Skeletal muscle satellite cell (primary cell): ENCODE measurements around the gene FNBP1.
"Not testable (repeated sequence)": the region's sequence is repeated elsewhere in the genome, so short reads cannot be mapped to it uniquely, and the experiment has no call there.

Experiments used
- H3K27me3 ChIP-seq: 2 replicates; pipeline ENCODE4 v1.7.0; 2013; ENCODE audit warnings: low read length; ENCODE audit not compliant: control insufficient read depth, insufficient read depth
- H3K36me3 ChIP-seq: 2 replicates; pipeline ENCODE4 v1.7.0; 2013; ENCODE audit warnings: mild to moderate bottlenecking, control low read depth, low read length; ENCODE audit not compliant: insufficient read depth
- H3K4me1 ChIP-seq: 2 replicates; pipeline ENCODE4 v1.7.0; 2013; ENCODE audit warnings: low read length; ENCODE audit not compliant: control insufficient read depth, insufficient read depth
- H3K4me2 ChIP-seq: 2 replicates; pipeline ENCODE4 v1.7.0; 2013; ENCODE audit warnings: mild to moderate bottlenecking, low read length
- H3K4me3 ChIP-seq: 2 replicates; pipeline ENCODE4 v1.7.0; 2013; ENCODE audit warnings: low read length
- H3K9ac ChIP-seq: 2 replicates; pipeline ENCODE4 v1.7.0; 2013; ENCODE audit warnings: mild to moderate bottlenecking, low read depth, low read length, moderate library complexity
- H3K9me3 ChIP-seq: replicated peaks from 2 replicates; pipeline ENCODE4 v1.7.0; 2013; ENCODE audit warnings: mild to moderate bottlenecking, control low read depth, low read length

The FNBP1 gene

DNA sequence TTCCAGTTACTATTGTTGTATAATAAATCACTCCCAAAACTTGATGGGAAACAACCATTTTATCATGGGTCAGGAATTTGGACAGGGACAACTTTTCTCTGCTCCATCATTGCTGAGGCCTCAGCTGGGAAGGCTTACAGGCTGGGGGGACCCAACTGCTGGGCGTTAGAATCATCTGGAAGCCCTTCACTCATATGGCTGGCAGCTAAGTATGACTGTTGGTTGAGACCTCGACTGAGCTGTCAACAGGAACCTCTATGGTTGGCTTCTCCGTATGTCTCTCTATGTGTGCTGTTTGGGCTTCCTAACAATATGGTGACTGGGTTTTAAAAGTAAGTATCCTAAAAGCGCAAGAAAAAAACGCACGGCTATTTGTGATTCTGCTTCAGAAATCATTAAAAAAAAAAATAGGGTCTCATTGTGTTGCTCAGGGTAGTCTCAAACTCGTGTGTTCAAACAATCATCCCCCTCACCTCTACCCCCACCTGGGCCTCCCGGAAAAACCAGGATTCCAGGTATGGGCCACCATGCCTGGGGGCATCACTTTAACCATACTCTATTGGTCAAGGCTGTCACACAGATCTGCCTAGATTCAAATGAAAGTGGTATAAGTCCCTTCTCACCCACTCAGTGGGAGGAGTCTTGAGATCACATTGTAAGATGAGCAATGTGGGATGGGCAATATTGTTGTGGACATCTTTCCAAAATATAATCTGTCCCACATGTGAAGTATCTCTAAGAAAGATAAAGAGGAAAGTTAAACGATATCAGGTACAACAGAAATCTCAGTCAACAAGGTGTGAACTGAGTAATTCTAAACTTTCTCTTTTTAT, 15.2 kb downstream of the FNBP1 start:
- Histone ChIP-seq H3K4me1 (peaks cover 11% of the 10 kb centered on the region), H3K9ac (no peak overlapping the region), H3K36me3 (no peaks in the 10 kb centered on the region)

DNA sequence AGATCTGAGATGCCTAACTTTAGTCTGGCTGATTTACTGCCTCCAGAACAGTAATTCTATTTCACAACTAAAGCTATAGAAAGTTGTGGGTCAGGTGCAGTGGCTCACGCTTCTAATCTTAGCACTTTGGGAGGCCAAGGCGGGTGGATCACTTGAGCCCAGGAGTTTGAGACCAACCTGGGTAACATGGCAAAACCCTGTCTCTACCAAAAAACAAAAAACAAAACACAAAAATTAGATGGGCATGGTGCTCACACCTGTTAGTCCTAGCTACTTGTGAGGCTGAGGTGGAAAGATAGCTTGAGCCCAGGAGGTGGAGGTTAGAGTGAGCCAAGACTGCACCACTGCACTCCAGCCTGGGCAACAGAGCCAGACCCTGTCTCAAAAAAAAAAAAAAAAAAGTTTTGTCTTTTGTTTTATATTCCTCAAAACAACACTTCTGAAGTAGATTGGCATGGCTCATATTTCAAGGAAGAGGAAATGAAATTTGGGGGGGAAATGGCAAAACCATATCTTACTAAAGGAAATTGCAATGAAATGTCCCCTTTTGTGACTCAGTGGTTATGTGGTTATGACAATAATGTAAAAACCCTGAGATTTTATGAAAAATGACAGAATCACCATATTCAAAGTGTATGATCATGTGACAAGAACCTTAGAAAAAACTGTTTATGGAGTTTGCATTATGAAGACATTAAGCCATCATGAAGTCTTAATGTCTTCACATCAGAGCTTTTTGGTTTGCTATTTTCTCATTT, 16.2 kb downstream of the FNBP1 start:
- H3K27me3 ChIP-seq, result no peaks in the 10 kb centered on the region
- H3K4me2 ChIP-seq, result no peak overlapping the region
- peaks cover 11% of the 10 kb centered on the region for H3K4me1 ChIP-seq
- H3K4me3 ChIP-seq, result no peak overlapping the region
- H3K36me3 ChIP-seq, result no peaks in the 10 kb centered on the region
- H3K9me3 ChIP-seq, result no peaks in the 10 kb centered on the region
- H3K9ac ChIP-seq, result no peak overlapping the region

More for the DNA sequence above, 15.2 kb downstream of the FNBP1 start:
- Histone ChIP-seq H3K4me3 (no peak overlapping the region), H3K9me3 (no peaks in the 10 kb centered on the region), H3K4me2 (no peak overlapping the region), H3K27me3 (no peaks in the 10 kb centered on the region)

DNA sequence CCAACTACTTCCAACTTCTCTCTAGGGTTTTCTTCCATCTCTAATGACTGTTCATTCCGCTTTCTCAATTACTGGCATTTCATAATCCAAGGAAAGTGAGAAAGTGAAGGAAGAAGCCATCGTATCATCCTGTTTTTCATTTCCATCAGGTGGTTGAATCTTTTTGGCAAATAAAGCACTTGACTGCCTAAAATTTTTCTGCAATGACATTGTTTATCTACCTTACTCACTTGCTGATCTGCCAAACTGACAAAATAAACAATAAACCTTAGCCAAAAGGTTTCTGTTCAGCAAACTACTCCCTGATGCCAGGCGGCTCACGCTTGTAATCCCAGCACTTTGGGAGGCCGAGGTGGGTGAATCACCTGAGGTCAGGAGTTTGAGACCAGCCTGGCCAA, 18.4 kb downstream of the FNBP1 start:
- Histone ChIP-seq H3K4me1 (peaks cover 19% of the 10 kb centered on the region), H3K27me3 (no peaks in the 10 kb centered on the region), H3K9ac (no peak overlapping the region), H3K9me3 (no peaks in the 10 kb centered on the region), H3K4me2 (no peak overlapping the region), H3K36me3 (no peaks in the 10 kb centered on the region), H3K4me3 (no peak overlapping the region)

DNA sequence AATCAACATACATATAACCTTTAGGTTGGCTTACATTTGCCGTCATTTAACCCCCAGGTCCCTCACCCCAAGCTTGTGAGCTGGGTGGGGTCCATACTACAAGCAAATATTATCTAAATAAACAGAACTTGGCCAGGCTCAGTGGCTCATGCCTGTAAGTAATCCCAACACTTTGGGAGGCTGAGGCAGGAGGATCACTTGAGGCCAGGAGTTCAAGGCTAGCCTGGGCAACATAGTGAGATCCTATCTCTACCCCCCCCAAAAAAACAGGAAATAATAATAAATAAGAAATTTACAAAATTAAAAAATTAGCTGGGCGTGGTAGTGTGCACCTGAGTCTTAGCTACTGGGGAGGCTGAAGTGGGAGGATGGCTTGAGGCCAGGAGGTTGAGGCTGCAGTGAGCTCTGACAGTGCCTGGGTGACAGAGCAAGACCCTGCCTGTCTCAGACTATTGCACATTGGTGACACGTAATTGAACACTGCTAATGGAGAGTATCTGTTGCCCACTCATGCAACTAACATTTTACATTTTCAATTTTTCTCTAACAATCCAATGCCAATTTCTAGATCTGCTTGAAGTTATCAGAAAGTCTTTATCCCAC, 18.9 kb downstream of the FNBP1 start:
- Histone ChIP-seq H3K9ac (no peak overlapping the region), H3K9me3 (no peaks in the 10 kb centered on the region), H3K4me3 (no peak overlapping the region), H3K27me3 (no peaks in the 10 kb centered on the region), H3K4me1 (peaks cover 19% of the 10 kb centered on the region), H3K4me2 (no peak overlapping the region), H3K36me3 (no peaks in the 10 kb centered on the region)

DNA sequence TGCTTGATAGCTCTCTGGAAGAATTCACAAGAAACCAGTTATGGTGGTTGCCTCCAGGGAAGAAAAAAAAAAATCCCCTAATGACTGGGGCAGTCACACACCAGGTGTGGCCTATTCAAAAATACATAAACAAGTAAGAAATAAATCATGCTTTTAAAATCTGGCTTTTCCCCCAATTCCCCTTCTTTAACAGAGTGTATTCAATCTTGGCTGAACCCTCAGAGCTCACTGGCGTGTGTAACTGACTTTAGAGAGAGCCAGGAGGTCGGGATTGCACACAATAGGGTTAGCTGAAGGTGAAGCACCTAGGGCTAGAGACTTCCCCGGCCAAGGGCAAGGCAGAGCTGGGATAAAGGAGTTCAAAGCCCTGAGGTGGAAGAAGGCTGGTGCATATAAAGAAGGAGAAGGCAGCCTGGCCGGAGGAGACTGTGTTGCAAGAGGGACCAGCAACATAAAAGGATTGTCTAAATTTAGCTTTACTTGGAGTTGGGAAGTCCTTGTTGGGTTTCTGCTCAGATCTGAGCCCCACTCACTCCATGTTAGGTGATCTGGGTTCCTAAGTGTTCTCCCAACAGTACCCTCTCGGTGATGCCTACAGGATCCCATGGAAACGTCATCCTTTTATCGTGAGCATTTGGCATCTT, 19.7 kb downstream of the FNBP1 start:
- peaks cover 19% of the 10 kb centered on the region for H3K4me1 ChIP-seq
- H3K27me3 ChIP-seq, result no peaks in the 10 kb centered on the region
- no peaks in the 10 kb centered on the region for H3K9me3 ChIP-seq
- H3K4me3 ChIP-seq, result no peak overlapping the region
- no peaks in the 10 kb centered on the region for H3K36me3 ChIP-seq
- no peak overlapping the region for H3K9ac ChIP-seq
- no peak overlapping the region for H3K4me2 ChIP-seq

DNA sequence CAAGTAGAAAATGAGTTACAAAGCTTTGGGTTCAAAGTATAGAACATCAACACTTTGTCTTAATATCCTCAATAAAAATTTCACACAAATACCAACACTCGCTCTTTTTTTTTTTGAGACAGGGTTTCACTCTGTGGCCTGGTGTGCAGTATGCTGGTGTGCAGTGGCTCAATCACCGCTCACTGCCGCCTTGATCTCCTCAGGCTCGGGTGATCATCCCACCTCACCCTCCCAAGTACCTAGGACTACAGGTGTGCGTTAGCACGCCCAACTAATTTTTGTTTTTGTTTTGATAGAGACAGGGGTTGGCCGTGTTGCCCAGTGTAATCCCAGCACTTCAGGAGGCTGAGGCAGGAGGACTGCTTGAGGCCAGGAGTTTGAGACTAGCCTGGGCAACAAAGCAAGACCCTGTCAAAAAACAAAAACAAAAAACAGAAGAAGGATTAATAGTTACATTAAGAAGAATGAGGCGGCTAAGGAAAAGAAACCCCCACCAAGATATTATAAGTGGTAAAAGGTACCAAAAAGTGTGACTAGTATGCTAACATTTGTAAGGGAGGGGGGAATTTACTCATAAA, 20.3 kb downstream of the FNBP1 start:
- Histone ChIP-seq H3K36me3 (no peaks in the 10 kb centered on the region), H3K4me3 (no peak overlapping the region), H3K9me3 (no peaks in the 10 kb centered on the region), H3K27me3 (no peaks in the 10 kb centered on the region), H3K9ac (no peak overlapping the region), H3K4me2 (no peak overlapping the region), H3K4me1 (peaks cover 19% of the 10 kb centered on the region)

DNA sequence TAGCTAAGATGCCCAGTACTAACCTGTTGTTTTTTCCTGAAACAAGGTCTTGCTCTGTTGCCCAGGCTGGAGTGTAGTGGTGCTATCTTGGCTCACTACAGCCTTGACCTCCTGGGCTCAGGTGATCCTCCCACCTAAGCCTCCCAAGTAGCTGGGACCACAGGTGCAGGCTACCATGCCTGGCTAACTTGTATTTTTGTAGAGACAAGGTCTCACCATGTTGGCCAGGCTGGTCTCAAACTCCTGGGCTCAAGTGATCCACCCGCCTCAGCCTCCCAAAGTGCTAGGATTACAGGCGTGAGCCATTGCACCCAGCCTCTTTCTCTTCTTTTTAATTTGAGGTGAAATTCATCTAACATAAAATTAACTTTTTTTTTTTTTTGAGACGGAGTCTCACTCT, 21.1 kb downstream of the FNBP1 start:
- H3K4me1 ChIP-seq, result peaks cover 24% of the 10 kb centered on the region
- H3K36me3 ChIP-seq, H3K27me3 ChIP-seq, H3K4me2 ChIP-seq, H3K4me3 ChIP-seq, H3K9ac ChIP-seq, H3K9me3 ChIP-seq: not testable (repeated sequence)

DNA sequence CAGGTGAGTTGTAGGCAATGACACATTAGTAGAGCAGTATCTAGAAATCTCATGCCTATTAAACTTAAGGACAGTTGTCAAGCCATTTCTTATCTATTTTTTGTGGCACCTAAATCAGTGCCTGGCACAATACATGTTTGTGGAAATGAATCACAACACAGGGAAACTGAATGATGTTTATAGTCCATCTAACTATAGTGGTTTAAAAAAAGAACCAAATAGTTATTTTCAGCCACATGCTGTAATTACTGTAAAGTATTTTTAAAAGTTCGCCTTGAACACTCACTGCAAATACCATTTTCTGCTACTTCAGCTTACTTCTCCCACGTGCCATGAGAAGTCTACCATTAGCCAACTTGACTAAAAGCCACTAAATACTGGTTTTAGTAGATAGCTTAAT, 21.9 kb downstream of the FNBP1 start:
- Histone ChIP-seq H3K9me3 (no peaks in the 10 kb centered on the region), H3K4me1 (peaks cover 31% of the 10 kb centered on the region), H3K9ac (no peak overlapping the region), H3K4me3 (no peak overlapping the region), H3K36me3 (no peaks in the 10 kb centered on the region), H3K4me2 (no peak overlapping the region), H3K27me3 (no peaks in the 10 kb centered on the region)

DNA sequence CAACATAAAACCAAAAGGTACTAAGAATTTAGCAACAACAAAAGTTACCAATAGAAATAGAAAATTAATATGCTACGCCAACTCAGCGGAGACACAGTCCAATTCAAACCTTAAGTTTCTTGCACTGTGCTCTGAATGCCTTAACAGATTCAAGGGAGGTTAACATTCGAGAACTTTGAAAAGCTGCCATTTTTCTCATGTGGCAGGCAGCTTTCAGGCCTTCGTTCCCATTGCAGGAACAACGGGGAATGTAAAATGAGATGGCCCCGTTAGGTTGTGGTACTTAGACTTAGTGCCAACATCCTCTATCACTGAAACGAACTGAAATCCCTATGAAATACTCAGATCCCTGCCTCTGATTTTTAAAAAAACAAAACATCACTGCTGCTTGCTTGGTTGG, 22.4 kb downstream of the FNBP1 start:
- H3K4me1 ChIP-seq, result peaks cover 31% of the 10 kb centered on the region
- no peaks in the 10 kb centered on the region for H3K36me3 ChIP-seq
- no peak overlapping the region for H3K9ac ChIP-seq
- no peaks in the 10 kb centered on the region for H3K27me3 ChIP-seq
- H3K4me3 ChIP-seq, result no peak overlapping the region
- no peak overlapping the region for H3K4me2 ChIP-seq
- H3K9me3 ChIP-seq, result no peaks in the 10 kb centered on the region

DNA sequence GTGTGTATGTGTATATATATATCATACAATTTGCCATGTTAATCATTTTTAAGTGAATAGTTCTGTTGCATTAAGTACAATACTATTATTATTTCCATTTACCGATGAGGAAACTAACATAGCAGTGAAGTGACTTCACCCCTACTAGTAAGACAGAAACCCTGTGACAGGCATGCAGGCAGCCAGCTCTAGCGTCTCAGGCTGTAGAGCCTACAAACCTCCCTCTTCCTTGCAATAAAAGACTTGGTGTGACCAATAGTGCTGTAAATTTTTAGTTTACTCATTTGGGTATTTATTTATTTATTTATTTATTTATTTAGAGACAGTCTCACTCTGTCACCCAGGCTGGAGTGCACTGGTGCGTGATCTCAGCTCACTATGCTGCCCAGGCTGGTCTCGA, 24.7 kb downstream of the FNBP1 start:
- no peaks in the 10 kb centered on the region for H3K36me3 ChIP-seq
- H3K27me3 ChIP-seq, result no peaks in the 10 kb centered on the region
- H3K4me2 ChIP-seq, result no peak overlapping the region
- H3K4me3 ChIP-seq, result no peak overlapping the region
- peaks cover 20% of the 10 kb centered on the region for H3K4me1 ChIP-seq
- H3K9ac ChIP-seq, result no peak overlapping the region
- H3K9me3 ChIP-seq, result no peaks in the 10 kb centered on the region

DNA sequence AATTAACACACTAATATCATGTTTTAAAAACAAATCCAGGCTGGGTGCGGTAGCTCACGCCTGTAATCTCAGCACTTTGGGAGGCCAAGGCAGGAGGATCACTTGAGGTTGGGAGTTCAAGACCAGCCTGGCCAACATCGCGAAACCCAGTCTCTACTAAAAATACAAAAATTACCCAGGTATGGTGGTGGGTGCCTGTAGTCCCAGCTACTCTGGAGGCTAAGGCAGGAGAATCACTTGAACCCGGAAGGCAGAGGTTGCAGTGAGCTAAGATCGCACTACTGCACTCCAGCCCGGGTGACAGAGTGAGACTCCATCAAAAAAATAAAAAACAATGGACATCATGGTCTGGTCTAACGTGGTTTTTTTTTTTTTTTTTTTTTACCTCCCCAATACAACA, 25.5 kb downstream of the FNBP1 start:
- H3K4me2 ChIP-seq, H3K4me3 ChIP-seq, H3K36me3 ChIP-seq, H3K27me3 ChIP-seq, H3K9me3 ChIP-seq, H3K9ac ChIP-seq: not testable (repeated sequence)
- H3K4me1 ChIP-seq, result peaks cover 20% of the 10 kb centered on the region
